K562 (cell line): Measurements from ENCODE around the gene POLA1.

Experiments used
- BHLHE40 ChIP-seq: IDR thresholded peaks from 2 replicates; pipeline ENCODE4 v1.6.1; 2011; ENCODE audit warnings: low read length, improper control_type of control experiment
- FOXJ2 ChIP-seq: fragments of 200-800 bp; sonication (Bioruptor generic); IDR thresholded peaks from 2 replicates; pipeline ENCODE4 v1.6.1; 2016; ENCODE audit warnings: missing genetic modification characterization, missing compliant biosample characterization
- HIVEP1 ChIP-seq: fragments of 250-450 bp; sonication (Bioruptor Pico); IDR thresholded peaks from 2 replicates; pipeline ENCODE4 v1.4.0; 2020; ENCODE audit warnings: mild to moderate bottlenecking
- HNRNPLL ChIP-seq: fragments of 200-400 bp; formaldehyde crosslinking; IDR thresholded peaks from 2 replicates; pipeline ENCODE4 v1.6.1; 2017; ENCODE audit warnings: low read length, low read depth, mild to moderate bottlenecking; ENCODE audit not compliant: poor library complexity, severe bottlenecking

GRCh38 chrX:24782011-24782410 lies 88.3 kb downstream of the POLA1 start:
- TF ChIP-seq FOXJ2 (tag) (no peak), BHLHE40 (no peak), HIVEP1 (no peak), HNRNPLL (no peak)
